NOMO-1 treated with dmso at 0.1 percent for 144 hours (cell line): Measurements from ENCODE around the gene DHRS9.
"Not testable (repeated sequence)": the region's sequence is repeated elsewhere in the genome, so short reads cannot be mapped to it uniquely, and the experiment has no call there.

Experiments used
- DNase-seq: peaks from one replicate; lab custom pipeline; 2025; ENCODE audit not compliant: unreplicated experiment; lab: John Stamatoyannopoulos, UW

DHRS9 gene

DNA sequence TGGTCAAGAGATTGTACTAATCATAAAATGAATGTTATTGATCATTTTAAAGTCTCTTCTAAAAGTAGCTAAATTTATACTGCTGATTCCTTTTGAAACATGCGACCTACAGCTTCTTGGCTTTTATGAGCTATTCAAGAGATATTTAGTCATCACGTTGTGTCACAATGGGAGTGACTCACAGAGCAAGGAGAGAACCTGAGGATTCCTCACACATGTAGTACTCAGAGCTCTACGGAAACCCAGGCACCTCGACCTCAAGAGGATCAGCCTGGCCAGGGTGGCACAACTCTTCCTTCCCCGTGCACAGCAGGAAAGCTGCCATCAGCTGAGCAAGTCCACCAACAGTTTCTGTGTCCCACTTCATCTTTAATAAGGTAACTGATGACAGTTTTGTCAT lies at the start of gene DHRS9:
DHRS9 (plus strand) TSS at position 223 of the 400 bp plus-strand sequence. CDS start 12,019 bp downstream, outside the sequence.
- peak; percentile 93 for DNase-seq

DNA sequence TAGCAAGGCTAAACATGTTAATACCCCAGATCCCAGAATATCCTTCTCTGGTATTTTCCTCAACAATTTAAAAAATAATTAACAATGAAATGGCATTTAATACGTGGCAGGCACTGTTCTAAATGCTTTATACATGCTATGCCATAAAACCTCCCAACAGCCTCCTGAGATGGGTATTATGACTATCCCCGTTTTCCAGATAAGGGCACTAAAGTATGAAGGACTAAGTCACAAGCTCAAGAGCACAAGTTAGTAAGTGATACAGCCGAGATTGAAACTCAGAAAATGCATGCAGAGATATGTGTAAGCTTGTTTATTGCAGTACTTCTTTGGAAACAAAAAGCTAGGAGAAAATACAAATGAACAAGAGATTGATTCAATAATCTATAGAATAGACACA lies 46.2 kb upstream of the DHRS9 start:
- no peak for DNase-seq

DNA sequence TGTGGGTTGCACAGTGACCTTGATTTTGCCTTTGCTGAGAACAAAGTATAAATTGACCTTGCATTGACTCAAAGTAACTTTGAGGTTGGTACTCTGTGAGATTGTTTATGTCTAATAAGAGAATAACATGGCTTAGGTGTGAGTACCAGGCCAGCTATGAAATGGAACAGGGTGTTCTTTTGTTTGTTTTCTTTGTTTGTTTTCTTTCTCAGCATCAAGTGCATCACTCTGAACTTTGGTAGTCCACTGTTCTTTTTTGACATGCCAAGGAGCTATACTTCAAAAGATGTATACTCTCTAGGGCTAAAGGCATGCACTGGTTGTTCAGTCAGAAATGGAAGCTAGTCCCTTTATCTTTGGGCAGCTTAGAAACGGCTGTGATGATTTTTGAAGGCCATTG lies 43.3 kb upstream of the DHRS9 start:
- no peak for DNase-seq

DNA sequence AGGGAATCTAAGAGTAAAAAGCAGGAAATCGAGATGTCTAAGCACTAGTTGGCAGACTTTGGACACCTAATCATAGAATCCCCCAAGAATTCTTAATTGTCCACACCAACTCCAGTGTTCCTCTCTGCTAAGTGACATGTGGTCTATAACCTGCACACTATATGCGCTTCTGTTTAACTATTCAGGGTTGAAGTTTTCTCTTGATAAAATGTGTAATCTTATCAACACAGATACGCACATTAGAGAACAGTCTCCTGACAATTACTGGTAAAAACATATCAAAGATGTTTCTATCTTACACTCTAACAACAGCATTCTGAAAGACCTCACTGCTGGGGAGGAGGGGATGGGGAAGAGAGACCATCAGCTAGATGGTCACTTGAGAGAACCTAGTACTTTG lies 42.1 kb upstream of the DHRS9 start:
- DNase-seq: no peak

DNA sequence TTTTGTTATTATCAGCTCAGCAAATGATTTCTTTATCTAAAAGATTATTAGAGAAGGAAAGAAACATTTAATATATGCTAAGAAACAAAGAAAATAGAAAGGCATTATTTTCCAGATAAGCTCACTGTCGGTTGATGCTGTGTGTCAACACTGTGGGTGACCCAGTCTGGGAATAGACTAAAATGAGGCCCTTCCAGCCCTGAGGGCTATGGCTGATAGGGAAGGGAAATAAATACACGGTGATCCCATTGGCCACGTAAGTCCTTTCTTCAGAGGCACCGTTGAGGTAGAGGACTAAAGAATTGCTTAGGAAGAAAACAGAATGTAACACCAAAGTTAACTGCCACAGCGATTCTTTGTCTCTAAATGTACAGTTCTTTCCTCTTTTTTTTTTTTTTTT lies 40.0 kb upstream of the DHRS9 start:
- DNase-seq: no peak

DNA sequence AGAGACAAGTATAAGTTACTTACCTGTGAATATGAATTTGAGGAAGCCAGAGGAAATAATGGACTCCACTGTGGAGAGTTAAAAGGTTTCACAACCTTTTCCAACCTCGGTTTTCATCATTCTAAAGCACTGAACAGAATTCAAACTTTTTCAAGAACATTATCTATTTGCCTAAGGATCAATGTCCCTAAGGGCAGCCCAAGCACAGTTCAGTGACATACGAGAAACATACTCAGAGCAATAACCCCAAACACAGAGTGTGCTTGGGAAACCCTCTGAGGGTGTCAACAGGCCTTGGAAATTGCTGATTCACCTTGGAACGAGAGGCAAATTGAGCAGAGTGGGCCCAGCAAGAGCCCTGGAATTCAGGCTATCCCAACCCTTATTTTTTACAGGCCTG lies 38.2 kb upstream of the DHRS9 start, which contains the start of gene ABCB11:
ABCB11 (minus strand) TSS at position 123 of the 400 bp plus-strand sequence. CDS start 13,199 bp downstream, outside the sequence.
- DNase-seq: no peak

DNA sequence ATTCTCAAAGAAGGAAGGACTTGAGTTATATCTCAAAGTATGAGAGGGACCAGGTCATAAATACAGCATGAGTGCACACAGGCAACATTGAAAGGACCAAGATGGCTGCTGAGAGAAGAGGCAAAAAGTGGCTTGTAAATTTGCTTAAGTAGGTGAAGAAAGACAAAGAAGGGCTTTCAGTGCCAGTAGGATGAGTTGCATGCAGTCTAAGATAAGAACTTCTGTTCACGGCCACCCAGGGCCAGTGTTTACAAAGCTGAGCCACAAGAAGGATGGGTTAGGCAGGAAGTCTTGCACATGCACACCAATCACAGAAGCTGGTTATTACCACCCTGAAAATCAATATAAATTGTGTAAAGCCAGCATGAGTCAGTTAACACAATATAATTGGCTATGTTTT lies 35.1 kb upstream of the DHRS9 start:
- DNase-seq: peak; percentile 95

DNA sequence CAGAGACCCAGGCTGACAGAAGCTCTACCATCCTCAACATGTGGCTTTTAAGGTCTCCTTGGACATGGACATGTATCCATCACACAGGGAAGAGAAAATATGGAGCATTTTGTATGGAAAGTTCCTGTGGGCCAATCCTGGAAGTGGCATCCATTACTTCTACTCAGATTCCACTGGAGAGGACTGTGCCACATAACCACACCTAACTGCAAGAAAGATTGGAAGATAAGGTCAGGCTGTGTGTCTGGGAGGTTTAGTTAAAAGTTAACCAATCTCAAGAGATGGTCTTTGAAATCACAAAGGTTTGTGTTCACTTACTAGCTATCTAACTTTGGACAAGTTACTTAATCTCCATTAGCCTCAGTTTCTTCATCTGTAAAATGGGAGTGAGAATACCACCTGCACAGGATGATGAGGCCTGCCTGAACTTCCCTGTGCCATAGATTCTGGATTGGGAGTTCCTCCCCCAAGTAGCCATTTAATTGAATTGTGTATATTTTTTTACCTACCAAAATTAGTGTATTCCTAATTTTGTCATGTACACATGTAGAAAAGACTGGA lies 34.3 kb upstream of the DHRS9 start:
- no peak for DNase-seq

DNA sequence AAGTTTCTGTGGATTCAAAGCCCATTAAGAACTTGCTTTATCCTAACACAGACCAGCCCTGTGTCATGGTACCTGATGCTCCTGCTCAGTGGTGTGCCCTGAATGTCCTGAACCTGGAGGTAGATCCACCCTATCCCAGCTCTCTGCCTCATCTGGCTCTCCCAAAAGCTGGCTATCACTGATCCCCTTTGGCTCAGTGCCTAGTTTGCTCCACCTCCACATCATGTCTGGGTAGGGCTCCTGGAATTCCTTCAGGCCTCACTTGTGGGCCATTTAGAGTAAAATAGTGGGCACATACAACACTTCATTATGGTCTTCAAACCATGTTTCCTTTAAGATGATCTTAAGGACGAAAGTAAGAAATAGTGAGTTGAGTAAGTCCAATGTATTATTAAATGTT lies 33.5 kb upstream of the DHRS9 start:
- DNase-seq: no peak

DNA sequence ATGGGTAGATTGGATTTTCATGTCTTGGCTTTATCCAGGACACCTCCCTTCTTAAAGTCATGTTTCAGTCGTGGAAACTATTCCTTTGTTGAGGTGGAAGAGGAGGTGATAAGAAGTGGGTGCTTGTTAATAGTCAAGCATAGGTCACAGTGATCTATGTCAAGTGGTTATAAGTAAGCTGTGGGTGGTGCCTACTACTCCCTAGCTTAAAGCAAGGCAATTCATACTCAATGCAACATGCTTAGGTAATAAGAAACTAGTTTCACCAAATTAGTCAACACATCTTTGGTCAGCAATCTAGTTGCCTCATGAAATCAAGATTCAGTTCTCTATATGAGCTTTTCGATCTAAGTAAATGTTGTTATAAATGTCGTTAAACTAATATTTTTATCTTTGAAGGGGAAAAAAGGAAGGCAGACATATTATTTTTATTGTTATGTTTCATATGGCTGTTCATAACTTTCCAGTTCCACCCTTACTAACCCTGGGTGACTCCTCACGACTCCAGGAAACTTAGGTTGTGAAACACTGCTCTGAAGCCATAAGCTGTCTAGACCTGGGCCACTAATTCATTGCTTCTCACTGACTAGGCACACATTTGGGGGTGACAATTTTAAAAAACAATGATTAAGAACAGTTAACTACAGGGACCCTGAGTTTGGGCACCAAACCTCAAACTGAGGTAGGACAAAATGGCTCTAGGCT lies 32.5 kb upstream of the DHRS9 start:
- DNase-seq: peak; percentile 63

DNA sequence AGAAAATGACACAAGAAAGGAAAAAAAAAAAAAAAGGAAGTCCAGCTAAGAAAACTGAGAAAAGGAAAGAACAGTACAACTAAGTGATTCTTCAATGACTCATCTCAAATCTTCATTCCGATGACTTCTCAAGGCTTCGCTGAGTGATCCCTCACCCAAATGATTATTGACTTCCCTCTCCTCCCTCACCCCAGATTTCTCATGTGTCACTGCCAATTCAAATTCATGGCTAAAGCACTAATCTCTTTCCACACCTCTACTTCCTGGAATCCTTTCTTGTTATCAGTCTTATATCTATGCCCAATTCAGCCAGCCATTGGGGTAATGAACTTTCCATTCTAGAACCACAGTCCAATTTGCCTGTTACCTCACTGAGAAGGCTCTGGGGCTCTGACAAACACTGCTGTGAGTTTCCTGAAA lies 31.0 kb upstream of the DHRS9 start:
- DNase-seq: peak; percentile 73

DNA sequence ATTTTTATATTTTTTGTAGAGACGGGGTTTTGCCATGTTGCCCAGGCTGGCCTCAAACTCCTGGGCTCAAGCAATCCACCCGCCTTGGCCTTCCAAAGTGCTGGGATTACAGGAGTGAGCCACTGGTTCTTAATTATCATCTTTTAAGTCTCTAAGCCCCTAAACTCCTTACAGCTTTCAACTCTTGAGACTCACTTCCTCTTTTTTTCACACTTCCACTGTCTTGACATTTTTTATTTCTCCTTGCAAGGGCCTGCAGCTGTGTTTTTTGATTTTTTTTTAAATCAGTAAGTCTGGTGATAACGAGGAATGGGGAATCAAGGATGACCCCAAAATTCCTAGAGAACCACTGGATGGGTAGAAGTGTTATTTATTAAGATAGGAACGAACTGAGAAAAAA lies 29.7 kb upstream of the DHRS9 start:
- peak; percentile 66 for DNase-seq

DNA sequence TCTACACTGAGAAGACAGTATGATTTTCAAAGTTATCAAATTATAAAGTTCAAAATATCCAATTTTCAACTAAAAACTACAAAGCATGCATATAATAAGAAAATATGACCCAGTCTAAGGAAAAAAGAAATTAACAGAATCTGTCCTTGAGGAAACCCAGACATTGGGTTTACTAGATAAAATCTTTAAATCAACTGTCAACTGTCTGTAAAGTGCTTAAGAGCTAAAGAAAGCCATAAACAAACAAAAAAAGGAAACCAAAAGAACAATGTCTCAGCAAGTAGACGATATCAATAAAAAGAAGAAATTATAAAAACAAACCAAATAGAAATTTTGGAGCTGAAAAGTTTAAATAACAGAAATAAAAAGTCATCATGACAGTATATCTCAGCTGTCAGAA lies 27.8 kb upstream of the DHRS9 start:
- no peak for DNase-seq

DNA sequence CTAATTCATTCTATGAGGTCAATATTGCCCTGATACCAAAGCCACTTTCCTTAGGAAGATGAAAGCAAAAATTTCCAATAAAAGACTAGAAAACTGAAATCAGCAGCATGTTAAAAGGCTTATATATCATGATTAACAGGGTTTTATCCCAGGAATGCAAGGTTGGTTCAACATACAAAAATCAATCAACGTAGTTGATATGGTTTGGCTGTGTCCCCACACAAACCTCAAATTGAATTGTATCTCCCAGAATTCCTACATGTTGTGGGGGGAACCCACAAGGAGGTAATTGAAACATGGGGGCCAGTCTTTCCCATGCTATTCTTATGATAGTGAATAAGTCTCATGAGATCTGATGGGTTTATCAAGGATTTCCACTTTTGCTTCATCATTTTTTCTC lies 26.5 kb upstream of the DHRS9 start:
- DNase-seq: no peak

DNA sequence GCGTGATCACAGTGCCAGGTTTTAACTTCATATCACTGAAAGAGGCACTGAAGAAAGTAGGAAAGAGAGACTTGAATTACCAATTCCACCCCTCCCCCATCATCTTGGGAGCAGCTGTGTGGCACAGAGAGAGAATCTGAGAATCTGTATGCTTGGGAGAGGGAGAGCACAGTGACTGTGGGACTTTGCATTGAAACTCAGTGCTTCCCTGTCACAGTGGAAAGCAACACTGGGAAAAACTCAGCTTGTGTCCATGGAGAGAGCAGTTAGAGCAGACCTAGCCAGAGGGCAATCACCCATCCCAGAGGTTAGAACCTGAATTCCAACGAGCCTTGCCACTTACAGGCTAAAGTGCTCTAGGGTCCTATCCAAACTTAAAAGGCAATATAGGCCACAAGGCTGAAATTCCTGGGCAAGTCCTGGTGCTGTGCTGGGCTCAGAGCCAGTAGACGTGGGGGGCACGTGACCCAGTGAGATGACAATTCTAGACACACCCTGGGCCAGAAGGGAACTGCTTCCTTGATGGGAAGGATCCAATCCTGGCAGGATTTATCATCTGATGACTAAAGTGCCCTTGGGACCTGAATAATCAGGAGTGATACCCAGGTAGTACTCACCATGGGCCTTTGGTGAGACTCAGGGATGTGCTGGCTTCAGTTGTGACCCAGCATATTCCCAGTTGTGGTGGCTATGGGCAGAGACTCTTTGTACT lies 22.8 kb upstream of the DHRS9 start:
- DNase-seq: no peak

DNA sequence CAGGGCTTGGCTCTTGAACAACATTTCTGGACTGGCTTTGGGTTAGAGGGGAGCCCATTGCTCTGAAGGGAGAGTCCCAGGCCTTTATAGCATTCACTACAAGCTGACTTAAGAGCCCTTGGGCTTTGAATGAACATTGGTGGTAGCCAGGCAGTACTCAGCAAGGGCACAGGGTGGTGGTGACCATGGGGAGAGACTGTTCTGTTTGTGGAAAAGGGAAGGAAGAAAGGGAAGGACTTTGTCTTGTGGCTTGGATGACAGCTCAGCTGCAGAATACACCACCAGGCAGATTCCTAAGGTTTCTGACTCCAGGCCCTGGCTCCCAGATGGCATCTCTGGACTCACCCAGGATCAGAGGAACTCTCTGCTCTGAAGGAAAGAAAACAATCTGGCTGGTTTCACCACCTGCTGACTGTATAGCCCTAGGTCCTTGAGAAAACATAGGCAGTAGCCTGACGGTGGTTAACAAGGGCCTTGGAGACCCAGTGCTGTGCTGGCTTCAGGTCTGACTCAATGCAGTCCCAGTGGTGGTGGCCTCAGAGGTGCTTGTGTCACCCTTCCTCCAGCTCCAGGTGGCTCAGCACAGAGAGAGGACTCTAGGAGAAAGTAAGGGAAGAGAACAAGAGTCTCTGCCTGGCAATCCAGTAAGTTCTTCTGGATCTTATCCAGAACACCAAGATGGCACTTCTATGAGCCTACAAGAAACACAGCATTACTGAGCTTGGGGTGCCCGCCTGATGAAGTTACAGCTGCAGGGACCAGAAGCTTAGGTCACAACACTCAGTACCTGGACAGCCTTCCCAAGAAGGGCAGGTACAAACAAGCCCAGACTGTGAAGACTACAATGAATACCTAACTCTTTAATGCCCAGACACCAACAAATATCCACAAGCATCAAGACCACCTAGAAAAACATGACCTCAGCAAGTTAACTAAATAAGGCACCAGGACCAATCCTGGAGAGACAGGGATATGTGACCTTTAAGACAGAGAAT lies 21.8 kb upstream of the DHRS9 start:
- DNase-seq: no peak

DNA sequence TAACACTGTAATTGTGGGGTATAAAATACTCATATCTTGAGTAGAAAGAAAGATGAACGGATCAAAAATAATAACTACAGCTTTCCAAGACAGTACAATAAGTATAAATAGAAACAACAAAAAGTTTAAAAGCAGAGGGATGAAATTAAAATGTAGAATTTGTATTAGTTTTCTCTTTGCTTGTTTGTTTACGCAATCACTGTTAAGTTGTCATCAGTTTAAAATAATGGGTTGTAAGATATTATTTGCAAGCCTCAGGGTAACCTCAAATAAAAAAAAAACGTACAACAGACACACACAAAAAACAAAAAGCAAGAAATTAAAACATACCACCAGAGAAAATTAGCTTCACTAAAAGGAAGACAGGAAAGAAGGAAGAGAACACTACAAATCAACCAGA lies 20.2 kb upstream of the DHRS9 start:
- DNase-seq: no peak

DNA sequence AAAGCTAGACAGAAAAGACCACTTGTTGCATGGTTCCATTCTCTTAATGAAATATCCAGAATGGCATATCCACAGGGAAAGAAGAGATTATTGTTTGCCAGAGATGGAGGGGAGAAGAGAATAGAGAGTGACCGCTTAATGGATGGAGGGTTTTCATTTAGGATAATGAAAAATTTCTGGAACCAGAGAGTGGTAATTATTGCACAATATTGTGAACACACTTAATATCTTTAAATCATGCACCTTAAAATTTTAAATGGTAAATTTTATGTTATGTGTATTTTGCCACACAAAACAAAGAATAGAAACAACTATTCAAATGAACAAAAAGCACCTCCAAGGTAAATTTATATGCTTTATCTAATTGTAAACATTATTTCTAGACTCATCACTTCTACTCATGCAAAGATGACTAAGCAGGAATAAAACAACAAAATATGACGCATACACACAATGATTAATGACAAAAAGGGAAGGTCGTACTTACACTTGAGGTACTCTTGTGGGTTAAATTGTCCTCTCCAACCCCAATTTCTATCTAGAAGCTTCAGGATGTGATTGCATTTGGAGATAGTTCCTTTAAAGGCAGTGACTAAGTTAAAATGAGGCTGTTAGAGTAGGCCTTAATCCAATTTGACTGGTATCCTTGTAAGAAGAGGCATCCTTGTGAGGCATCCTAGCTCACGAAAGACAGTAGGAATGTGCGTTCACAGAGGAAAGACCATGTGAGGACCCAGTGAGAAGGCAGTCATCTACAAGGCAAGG lies 18.7 kb upstream of the DHRS9 start:
- DNase-seq: no peak

DNA sequence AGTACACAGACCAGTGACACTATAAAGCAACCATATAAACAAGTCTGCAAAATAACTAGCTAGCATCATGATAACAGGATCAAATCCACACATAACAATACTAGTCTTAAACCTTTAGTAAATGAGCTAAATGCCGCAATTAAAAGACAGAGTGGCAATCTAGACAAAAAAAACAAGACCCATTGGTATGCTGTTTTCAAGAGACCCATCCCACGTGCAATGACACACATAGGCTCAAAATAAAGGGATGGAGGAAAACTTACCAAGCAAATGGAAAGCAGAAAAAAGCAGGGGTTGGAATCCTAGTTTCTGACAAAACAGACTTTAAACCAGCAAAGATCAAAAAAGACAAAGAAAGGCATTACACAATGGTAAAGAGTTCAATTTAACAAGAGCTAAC lies 14.8 kb upstream of the DHRS9 start:
- DNase-seq: not testable (repeated sequence)

DNA sequence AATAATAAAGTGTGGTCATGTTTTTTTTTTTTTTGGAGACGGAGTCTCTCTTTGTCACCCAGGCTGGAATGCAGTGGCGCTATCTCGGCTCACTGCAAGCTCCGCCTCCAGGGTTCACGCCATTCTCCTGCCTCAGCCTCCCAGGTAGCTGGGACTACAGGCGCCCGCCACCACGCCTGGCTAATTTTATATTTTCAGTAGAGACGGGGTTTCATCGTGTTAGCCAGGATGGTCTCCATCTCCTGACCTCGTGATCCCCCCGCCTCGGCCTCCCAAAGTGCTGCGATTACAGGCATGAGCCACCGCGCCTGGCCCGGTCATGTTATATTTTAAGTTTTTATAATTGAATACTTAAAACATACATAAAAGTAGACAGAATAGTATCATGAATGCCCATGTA lies 5.2 kb upstream of the DHRS9 start:
- not testable (repeated sequence) for DNase-seq
